ENCODE data around the gene OTUD5. TPM values are rescaled to one million over a fixed set of nuclear protein-coding genes. Genes with fewer than 3 reads are reported as not detected.

The OTUD5 gene
- total and polyA plus RNA-seq, 7 donors, result 22.4 to 41.4 (median 35.3) TPM

GRCh38 chrX:48957827-48958634 lies 624 bp upstream of the OTUD5 start:
- Histone ChIP-seq H3K27me3 (no peaks in the 10 kb centered on the region), H3K27ac (peak overlapping the region; percentile 89 to 90 (median 90)), H3K4me1 (peaks cover 0 to 43% (median 26%) of the 10 kb centered on the region in 4 donors), H3K9me3 (no peaks in the 10 kb centered on the region), H3K4me3 (peak overlapping the region; percentile 45 to 71 (median 70)), H3K36me3 (peaks cover 0 to 13% (median 2%) of the 10 kb centered on the region in 4 donors)
- WGBS, 2 donors, result 0% methylated on average over 66 of the region's 66 CpGs
- DNase-seq, result peak; percentile 99
- peak; percentile 60 to 89 (median 72) for TF ChIP-seq POLR2AphosphoS5 (IDR thresholded peaks at IDR 0.05)
- no peak for TF ChIP-seq EP300 (IDR thresholded peaks at IDR 0.05)
- peak; percentile 17 to 66 for TF ChIP-seq POLR2A (IDR thresholded peaks at IDR 0.05)
- intact Hi-C loops (cut with DNase I), result loop anchor here (2.0 to 10.0 kb wide), 4 partner anchors 66 to 263 kb away; partner anchors contain the start of genes HDAC6, SUV39H1 and TFE3

DNA sequence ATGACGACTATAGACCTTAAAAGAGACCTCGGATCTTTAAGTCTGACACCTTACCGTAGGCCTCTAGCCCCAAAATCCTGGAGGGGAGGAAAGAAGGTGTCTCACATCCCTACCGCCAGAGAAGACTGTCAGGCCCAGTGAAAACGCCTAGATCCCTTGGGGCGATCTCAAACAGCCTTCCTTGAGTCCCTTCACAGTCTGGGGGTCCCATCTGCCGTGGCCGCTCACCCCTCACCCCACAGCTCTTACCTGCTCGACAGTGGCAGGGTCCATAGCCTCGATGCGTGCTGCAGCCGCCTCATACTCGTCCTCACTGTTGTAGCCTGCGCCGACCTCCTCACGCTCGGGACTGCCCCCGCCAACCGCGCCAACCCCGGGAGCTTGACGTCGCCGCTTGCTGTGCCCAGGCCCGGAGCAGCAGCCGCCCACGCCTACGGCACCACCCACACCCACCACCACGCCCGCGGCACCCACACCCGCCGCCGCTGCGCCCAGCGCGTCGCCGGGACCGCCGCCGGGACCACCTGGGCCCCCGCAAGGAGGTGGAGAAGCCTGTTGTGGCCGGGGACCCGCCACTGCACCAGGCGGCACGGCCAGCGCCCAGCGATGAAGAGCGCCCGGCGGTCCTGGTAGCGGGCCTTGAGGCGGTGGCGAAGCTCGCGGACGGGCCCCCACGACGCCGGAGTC lies 536 bp downstream of the OTUD5 start:
- H3K4me1 ChIP-seq, result peaks cover 0 to 54% (median 31%) of the 10 kb centered on the region in 4 donors
- no peak for DNase-seq
- intact Hi-C loops (cut with DNase I), result loop anchor here (5.0 to 10.0 kb wide), 3 partner anchors 65 to 262 kb away; partner anchors contain the start of genes HDAC6 and SUV39H1

DNA sequence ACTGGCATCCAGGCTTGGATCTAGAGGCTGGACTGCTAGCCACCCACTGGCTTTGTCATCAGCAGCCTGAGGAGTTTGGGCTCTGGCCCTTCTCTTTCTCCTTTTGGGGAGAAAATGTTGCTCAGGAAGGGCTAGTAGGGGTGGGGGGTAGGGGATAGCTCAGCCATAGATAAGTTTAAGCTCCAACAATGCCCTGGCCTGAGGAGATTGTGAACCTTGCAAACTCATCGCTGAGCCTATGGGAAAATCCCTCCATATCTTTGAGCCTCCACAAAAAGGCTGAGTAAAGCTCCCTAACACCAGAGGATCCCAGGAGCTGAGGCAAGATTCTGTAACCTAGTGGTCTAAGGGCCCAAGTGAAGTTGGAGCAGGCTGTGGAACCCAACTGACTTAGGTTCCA lies 8.8 kb downstream of the OTUD5 start:
- H3K27me3 ChIP-seq, result no peaks in the 10 kb centered on the region
- WGBS, 2 donors, result 94 to 100% methylated on average over 1 of the region's 1 CpG
- TF ChIP-seq POLR2AphosphoS5 (IDR thresholded peaks at IDR 0.05) (no peak), EP300 (IDR thresholded peaks at IDR 0.05) (no peak), POLR2A (IDR thresholded peaks at IDR 0.05) (no peak)
- TF ChIP-seq, protein P1, sequence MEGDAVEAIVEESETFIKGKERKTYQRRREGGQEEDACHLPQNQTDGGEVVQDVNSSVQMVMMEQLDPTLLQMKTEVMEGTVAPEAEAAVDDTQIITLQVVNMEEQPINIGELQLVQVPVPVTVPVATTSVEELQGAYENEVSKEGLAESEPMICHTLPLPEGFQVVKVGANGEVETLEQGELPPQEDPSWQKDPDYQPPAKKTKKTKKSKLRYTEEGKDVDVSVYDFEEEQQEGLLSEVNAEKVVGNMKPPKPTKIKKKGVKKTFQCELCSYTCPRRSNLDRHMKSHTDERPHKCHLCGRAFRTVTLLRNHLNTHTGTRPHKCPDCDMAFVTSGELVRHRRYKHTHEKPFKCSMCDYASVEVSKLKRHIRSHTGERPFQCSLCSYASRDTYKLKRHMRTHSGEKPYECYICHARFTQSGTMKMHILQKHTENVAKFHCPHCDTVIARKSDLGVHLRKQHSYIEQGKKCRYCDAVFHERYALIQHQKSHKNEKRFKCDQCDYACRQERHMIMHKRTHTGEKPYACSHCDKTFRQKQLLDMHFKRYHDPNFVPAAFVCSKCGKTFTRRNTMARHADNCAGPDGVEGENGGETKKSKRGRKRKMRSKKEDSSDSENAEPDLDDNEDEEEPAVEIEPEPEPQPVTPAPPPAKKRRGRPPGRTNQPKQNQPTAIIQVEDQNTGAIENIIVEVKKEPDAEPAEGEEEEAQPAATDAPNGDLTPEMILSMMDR (IDR thresholded peaks at IDR 0.05), result no peak
- H3K27ac ChIP-seq, result no peak overlapping the region
- H3K4me3 ChIP-seq, result no peak overlapping the region
- no peak for DNase-seq
- H3K4me1 ChIP-seq, result peaks cover 0 to 30% (median 11%) of the 10 kb centered on the region in 4 donors
- intact Hi-C loops (cut with DNase I), result no loop called here
- H3K36me3 ChIP-seq, result peaks cover 0 to 5% (median 0%) of the 10 kb centered on the region in 4 donors
- no peaks in the 10 kb centered on the region for H3K9me3 ChIP-seq

More for the DNA sequence above, 536 bp downstream of the OTUD5 start:
- H3K9me3 ChIP-seq, result no peaks in the 10 kb centered on the region
- H3K27me3 ChIP-seq, result no peaks in the 10 kb centered on the region
- 1 to 2% methylated on average over 61 of the region's 61 CpGs for WGBS, 2 donors
- peaks cover 0 to 13% (median 2%) of the 10 kb centered on the region in 4 donors for H3K36me3 ChIP-seq
- H3K27ac ChIP-seq, result peak overlapping the region; percentile 89 to 90 (median 90)
- TF ChIP-seq POLR2AphosphoS5 (IDR thresholded peaks at IDR 0.05) (no peak), EP300 (IDR thresholded peaks at IDR 0.05) (no peak), POLR2A (IDR thresholded peaks at IDR 0.05) (no peak)
- TF ChIP-seq, protein P1 (IDR thresholded peaks at IDR 0.05), result no peak
- peak overlapping the region; percentile 45 to 71 (median 70) for H3K4me3 ChIP-seq

- TF ChIP-seq, protein P1 (IDR thresholded peaks at IDR 0.05), result peak in 2 of 4 experiments; percentile 21 to 51
- TF ChIP-seq EP300 (IDR thresholded peaks at IDR 0.05), result no peak
- no peak for TF ChIP-seq POLR2A (IDR thresholded peaks at IDR 0.05)
- no peak overlapping the region for H3K27ac ChIP-seq
- 59 to 62% methylated on average over 8 of the region's 8 CpGs for WGBS, 2 donors
- H3K36me3 ChIP-seq, result peaks cover 0 to 5% (median 0%) of the 10 kb centered on the region in 4 donors
- H3K4me1 ChIP-seq, result peaks cover 0 to 13% (median 0%) of the 10 kb centered on the region in 4 donors
- intact Hi-C loops (cut with DNase I), result no loop called here
- H3K4me3 ChIP-seq, result no peak overlapping the region
- H3K9me3 ChIP-seq, result no peaks in the 10 kb centered on the region
- DNase-seq, result no peak
- no peaks in the 10 kb centered on the region for H3K27me3 ChIP-seq
Observed at GRCh38 chrX:48945517-48946348, 11.7 kb downstream of the OTUD5 start.
